ENCODE measurements around the gene TBX3.

Gene TBX3

GRCh38 chr12:114662512-114663177, 21.3 kb downstream of the TBX3 start:
- no peak overlapping the region for H3K4me3 ChIP-seq (replicated peaks; ENCODE audit: low read depth, low read length)

GRCh38 chr12:114661245-114661644, 22.7 kb downstream of the TBX3 start:
- no peak for TF ChIP-seq CTCF (IDR thresholded peaks at IDR 0.05; ENCODE audit: low read length, missing control alignments)
- no peak overlapping the region for H3K4me3 ChIP-seq (replicated peaks; ENCODE audit: low read depth, low read length)
- no peak for DNase-seq (ENCODE audit: low read depth)

More at GRCh38 chr12:114662512-114663177, 21.3 kb downstream of the TBX3 start:
- DNase-seq (ENCODE audit: low read depth), result peak; percentile 89
- TF ChIP-seq CTCF (IDR thresholded peaks at IDR 0.05; ENCODE audit: low read length, missing control alignments), result peak; percentile 98

- DNase-seq (ENCODE audit: low read depth), result no peak
- H3K4me3 ChIP-seq (replicated peaks; ENCODE audit: low read depth, low read length), result no peak overlapping the region
- TF ChIP-seq CTCF (IDR thresholded peaks at IDR 0.05; ENCODE audit: low read length, missing control alignments), result no peak
These were observed 24.9 kb downstream of the TBX3 start for GRCh38 chr12:114659084-114659483.

- TF ChIP-seq CTCF (IDR thresholded peaks at IDR 0.05; ENCODE audit: low read length, missing control alignments), result no peak
- no peak overlapping the region for H3K4me3 ChIP-seq (replicated peaks; ENCODE audit: low read depth, low read length)
- DNase-seq (ENCODE audit: low read depth), result no peak
These were observed 26.0 kb downstream of the TBX3 start for GRCh38 chr12:114658002-114658441.

GRCh38 chr12:114657597-114657920, 26.4 kb downstream of the TBX3 start:
- DNase-seq (ENCODE audit: low read depth), result no peak
- no peak overlapping the region for H3K4me3 ChIP-seq (replicated peaks; ENCODE audit: low read depth, low read length)
- TF ChIP-seq CTCF (IDR thresholded peaks at IDR 0.05; ENCODE audit: low read length, missing control alignments), result no peak

GRCh38 chr12:114656906-114657596, 26.9 kb downstream of the TBX3 start:
- TF ChIP-seq CTCF (IDR thresholded peaks at IDR 0.05; ENCODE audit: low read length, missing control alignments), result no peak
- H3K4me3 ChIP-seq (replicated peaks; ENCODE audit: low read depth, low read length), result no peak overlapping the region
- DNase-seq (ENCODE audit: low read depth), result no peak

Measured in fibroblast of pulmonary artery (primary cell).